ENCODE data around the gene EBF4.
"Not testable (repeated sequence)": the region's sequence is repeated elsewhere in the genome, so short reads cannot be mapped to it uniquely, and the experiment has no call there.

The EBF4 gene

DNA sequence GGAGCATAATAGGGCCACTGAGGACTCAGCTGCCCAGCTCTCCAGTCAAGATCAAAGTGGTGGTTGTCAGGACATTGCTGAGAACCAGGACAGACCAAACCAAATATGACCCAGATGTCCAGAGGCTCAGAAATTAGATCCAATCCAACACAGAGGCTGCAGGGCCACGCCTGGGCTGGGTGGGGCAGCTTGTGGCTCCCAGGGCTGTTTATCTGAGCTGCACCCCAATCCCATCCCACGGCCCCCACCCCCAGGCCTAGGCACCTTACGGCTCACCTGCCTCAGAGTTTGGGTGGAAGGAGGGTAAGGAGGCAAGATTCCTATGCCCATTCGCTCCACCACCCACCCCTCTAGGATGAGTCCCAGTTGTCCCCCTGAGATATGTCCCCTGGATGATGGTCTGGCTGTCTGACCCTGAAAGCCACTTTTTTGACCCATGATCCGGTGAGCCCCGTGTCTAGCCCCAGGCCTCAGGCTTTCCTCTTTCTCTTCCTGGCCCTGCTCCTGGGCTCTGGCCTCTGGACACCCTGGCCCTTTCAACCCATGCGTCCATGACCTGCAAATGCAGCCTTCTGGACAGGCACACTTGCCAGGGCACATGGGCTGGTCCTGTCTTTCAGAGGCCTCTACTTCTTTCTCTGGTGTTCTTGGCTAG, 67.8 kb downstream of the EBF4 start:
- DNase-seq = no peak

DNA sequence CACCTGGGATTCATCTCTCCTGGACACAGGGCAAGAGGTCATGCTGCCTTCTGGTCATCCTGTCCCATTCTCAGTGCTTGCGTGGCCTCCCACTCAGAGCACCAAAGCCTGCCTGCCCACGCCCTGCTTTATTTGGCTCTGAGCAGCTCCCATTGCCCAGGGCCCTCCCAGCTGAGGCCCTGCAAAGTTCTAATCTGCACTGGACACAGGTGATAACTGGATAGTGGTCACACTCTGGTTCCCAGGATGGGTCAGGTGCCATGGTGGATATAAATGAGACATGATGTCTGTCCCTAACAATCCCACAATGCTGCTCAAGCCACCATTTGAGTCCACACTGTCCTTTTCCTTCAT, 68.3 kb downstream of the EBF4 start:
- no peak for DNase-seq

DNA sequence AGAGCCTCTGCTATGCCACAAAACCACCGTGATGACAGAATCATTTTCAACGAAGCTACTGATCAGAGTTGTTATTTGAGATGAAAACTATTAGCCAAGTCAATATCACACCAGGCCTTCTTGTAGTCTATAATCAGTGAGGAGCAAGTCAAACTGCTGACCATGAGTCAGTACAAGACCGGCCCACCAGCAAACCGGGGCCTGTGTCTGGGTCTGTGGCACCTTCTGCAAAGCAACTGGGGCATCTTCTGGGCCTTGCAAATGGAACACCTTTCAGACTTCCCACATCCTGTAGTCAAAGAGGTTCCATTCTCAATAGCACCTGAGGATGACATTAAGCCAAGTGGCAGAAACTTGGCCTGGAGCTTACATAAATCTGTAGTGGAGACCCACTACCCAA, 69.3 kb downstream of the EBF4 start:
- no peak for DNase-seq

DNA sequence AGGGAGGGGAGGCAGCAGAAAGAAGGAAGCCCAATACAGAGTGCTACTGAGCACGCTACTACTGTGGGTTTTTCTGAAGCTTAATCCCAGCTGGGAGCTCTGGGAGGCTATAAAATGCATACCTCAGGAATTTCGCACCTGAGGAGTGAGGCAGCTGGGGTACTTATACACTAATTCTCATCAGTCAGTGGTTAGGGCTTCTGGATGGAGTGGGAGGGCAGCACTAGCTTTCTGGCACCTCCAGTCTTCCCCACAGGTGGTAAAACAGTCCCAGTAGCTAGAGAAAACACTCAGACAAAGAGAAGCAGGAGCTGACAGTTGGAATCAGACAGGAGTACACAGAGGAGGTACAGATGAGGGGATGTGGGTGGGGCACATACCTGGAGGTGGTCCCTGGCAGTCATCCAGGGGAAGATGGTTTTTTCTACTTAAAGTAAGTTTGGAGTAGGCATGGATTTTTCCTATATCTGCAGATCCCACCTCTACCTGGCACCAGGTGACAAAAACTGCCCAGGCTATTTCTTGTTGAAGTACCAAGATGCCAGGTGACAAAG, 70.1 kb downstream of the EBF4 start:
- no peak for DNase-seq

DNA sequence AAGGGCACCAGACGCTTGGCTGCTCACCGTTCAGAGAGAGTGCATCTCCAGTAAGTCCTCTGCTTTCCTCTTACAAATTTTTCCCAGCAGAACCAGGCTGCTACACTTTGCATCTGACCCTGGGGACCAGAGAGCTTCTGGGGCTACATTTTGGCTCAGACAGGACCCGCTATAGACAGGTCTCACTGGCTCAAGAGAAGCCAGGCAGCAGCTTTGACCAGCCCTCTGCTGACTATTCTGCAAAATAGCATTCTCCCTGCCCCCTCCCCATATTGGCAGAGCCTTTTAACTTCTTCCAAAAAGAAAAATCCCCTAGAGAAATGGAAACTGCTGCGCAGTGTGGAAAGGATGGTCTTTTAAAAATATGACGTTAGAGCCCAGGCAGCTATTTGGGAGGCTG, 70.6 kb downstream of the EBF4 start:
- DNase-seq = no peak

DNA sequence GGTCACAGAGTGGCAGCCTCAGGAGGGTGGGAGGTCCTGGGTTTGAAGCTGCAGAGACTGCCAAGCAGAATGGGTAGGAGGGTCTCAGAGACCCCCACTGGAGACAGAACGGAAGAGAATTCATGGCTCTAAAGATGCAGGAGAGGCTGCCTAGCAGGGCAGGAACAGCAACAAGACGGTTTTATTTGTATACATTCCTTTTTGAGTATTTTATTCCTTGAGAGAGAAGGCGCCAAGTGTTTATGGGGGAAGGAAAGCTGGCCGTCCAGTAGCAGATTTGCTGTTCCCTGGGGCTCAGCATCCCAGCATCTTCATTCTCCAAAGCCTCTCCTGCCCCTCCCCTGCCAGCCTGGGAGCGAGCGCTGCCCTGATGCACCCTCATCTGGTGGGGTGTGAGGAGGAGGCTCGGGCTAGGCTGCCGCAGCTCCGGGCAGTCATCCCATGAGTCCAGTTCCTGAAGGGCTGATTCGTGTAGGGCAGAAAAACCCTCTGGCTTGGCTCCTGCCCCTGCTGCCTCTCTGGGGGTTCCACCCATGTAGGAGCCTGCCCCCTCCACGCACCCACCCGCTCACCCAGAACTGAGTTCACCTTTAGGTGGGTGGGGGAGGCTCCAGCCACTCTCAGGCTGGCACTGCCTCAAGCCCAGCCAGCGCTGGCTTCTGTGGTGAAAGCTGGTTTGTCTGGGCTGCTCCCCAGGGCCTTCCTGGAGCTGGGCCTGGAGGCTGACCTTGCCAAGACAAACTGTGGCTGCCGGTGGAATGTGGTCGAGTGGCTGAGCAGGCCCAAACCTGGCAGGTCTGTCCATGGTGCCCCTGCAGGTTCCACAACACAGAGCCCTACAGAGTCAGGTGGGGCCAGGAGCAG, 75.4 kb downstream of the EBF4 start:
- DNase-seq = no peak

DNA sequence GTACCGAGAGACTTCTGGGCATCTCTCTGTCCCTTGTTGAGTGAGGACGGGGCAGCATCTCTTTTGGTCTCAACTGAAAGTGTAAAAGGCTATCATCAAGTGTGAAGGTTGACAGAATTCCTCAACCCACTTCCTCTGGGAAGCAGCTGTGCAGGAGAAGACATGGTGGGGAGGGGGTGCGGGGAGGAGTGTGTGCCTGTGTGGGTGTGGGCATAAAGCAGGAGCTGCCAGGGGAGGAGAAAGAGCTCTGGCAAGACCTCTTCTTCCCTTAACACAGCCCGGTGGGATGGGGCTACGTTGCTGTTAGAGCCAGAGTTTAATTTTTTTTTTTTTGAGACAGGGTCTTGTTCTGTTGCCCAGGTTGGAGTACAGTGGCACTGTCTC, 76.0 kb downstream of the EBF4 start:
- DNase-seq = no peak

DNA sequence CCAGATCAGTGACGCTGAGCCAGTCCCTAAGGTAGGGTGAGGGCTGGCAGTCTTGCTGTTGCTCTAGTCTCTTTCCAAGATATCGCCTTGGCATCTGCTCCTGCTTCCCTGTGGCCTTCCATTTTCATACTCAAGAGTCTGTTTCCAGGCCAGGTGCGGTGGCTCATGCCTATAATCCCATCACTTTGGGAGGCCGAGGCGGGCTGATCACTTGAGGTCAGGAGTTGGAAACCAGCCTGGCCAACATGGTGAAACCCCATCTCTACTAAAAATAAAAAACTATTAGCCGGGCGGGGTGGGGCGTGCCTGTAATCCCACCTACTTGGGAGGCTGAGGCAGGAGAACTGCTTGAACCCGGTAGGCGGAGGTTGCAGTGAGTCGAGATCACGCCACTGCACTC, 77.5 kb downstream of the EBF4 start:
- not testable (repeated sequence) for DNase-seq

DNA sequence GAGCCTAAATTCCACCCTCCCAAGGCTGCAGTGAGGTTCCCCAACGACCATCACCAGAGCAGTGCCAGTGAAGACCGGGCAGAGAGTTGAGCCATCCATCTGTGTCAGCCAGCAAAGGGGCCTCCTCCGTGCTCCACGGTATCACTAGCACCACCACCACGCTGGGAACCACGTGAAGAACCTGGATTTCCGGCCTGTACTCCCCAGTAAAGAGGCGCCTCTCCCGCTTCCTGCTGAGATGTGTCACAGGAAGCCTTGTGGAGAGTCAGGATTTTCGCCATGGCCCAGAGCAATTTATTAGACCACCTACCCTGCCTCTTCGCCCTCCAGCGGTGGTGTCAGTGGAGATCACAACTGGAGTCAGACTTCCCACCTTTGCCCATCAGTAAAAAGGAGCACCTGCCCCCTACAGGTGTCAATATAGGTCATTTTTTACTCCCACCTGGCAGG, 79.1 kb downstream of the EBF4 start:
- no peak for DNase-seq

DNA sequence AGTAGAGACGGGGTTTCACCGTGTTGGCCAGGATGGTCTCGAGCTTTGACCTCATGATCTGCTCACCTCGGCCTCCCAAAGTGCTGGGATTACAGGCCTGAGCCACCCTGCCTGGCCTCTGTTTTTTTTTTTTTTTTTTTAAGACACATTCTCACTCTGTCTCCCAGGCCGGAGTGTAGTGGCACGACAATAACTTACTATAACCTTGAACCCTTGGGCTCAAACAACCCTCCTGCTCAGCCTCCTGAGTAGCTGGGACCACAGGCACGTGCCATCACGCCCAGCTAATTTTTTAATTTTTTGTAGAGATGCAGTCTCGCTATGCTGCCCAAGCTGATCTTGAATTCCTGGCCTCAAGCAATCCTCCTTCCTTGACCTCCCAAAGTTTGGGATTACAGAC, 81.2 kb downstream of the EBF4 start:
- no peak for DNase-seq

DNA sequence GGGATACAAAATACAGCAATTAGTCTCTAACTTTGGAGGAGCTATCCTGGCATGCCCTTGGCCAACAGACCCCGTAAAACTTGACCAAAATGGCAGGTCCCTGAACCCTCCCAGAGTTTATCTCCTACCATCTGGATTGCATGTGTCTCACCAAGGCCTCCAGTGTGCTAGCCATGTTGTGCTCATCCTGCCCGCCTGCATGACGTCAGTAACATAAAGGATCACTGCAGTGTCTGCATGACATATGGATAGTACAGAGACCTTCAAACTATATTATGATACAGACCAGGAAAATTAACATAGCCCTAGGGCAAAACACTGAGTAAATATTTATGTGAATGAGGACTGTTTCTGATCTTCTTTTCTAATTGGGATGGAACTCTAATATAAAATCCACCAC, 82.6 kb downstream of the EBF4 start:
- no peak for DNase-seq

DNA sequence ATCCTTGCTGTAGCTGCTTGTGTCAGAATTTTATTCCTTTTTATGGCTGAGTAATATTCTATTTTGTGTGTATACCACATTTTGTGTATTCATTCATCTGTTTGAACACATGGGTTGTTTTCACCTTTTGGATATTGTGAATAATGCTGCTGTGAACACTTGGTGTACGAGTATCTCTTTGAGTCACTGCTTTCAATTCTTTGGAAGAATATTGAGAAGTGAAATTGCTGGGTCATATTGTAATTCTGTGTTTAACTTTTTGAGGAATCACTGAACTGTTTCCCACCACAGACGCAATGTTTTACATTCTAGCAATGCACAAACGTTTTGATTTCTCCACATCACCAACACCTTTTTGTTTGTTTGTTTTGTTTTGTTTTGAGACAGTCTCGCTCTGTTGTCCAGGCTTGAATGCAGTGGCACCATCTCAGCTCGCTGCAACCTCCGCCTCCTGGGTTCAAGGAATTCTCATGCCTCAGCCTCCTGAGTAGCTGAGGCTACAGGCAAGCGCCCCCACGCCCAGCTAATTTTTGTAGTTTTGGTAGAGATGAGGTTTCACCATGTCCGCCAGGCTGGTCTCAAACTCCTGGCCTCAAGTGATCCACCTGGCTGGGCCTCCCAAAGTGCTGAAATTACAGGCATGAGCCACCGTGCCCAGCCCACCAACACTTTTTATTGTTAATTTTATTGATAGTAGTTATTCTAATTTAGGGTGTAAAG, 86.2 kb downstream of the EBF4 start:
- no peak for DNase-seq

DNA sequence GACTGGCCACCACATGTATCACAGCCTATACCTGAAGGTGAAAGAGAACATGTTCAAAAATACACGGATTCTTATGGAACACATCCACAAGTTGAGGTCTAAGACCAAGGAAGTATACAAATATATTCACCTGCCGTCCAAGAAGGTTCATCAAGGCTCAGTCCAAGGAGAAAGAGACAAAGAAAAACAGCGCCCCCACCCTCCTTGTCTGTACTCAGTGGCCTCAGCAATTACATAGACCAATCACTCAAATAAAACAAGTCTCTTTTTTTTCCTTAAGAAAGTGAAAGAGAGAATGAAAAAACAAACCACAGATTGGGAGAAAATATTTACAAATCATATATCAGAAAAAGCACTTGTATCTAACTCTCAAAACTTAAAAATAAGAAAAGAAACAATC, 88.4 kb downstream of the EBF4 start:
- no peak for DNase-seq

DNA sequence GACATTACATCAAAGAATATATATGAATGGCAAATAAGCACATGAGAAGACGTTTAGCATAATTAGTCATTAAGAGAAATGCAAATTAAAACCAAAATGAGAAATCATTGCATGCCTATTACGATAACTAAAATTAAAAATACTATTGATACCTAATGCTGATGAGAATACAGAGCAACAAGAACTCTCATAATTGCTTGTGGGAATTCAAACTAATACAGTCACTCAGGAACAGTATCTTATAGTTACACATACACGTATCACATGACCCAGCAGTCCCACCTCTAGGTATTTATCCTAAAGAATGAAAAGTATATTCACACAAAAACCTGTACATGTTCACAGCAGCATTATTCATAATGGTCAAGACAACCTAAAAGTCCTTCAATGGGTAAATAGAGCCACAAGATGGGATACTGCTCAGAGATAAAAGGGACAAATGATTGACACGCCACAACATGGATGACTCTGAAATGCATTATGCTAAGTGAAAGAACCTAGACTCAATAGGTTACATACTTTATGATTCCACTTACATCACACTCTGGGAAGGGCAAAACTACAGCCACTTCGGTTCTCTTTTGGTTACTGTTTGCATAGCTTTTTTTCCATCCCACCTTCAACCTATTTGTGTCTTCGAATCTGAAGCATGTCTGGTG, 91.5 kb downstream of the EBF4 start:
- no peak for DNase-seq

DNA sequence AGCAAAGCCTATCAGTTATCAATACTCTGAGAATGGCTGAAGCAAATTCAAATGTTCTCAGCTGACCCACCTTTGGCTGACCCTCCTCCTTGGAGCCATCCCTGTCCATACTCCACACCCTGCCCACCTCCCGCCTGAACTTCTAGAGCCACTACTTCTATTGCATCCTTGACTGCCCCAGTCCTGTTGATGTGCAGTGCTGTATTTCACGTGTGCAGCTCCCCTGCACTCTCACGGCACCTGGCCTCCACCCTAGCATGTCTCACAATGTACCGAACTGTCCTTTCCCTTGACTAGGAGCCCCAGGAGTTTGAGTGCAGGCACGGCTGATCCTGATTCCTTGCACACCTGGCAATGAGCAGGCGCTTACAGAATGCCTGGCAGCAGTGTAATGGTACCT, 100.9 kb downstream of the EBF4 start:
- DNase-seq = no peak

DNA sequence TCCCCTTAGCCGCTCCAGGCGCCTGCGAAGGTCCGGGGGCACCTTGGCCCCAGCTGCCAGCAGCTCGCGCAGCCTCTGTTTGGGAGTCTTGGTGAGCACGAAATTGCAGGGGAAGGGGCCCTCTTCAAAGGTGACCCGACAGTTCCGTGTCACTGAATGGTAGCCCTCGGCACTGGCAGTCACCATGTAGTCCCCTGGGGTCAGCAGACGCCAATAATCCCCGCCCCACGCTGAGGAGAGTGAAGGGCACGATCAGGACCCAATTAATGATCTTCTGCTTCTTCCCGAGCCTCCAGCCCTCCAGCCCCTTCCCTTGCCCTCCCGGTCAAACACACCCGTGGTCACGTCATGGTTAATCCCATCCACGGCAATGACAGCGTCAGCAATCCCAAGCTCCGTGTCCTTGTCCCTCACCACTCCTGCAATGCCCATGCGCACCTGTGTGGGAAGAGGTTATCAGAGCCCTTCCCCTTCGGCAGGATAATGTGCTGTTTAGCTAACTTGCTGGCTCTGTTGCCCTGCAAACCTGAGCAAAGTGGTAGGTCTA, 101.7 kb downstream of the EBF4 start:
- no peak for DNase-seq

DNA sequence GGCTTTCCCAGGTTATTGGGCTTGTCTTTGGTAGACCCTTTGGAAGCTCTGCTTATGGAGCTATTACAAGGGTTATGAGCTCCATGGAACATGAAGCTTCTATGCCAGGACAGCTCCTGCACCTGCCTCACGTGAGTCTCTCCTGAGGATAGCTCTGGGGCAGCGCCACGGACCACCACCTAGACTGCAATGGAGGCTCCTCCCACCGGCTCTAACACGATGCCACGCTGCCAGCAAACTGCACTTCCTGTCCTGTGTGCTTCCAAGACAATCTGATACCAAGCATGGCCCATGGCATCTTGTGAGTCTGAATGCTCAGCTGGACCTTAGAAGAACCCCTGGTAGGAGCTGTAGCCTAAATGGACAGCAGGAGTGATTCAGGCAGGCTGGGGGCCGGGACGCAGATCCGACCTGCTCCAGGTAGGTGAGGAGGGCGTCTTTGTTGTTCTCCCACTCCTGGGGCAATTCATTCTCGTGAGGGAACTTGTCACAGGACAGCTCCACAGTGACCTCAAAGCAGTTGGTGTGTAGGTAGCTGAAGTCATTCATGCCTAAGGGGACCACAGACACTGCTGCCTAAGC, 102.4 kb downstream of the EBF4 start:
- DNase-seq = no peak

DNA sequence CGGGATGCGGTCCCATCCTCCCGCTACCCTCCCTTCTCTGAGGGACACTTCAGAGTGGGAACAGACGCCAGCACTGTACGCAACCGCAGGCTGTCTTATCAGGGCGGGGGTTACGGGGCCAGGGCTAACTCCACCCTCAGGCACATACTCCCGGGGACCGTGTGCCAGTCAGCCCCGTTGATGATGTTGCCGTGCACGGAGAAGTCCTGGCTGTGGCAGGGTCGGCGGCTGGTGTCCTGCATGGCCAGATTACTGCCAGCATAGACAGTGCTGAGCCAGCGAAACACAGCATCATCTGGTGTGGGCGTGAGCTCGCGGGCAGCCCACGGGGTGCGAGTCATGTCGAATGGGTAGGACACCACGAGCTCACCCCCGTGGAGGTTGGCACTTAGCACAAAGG, 102.9 kb downstream of the EBF4 start:
- no peak for DNase-seq

DNA sequence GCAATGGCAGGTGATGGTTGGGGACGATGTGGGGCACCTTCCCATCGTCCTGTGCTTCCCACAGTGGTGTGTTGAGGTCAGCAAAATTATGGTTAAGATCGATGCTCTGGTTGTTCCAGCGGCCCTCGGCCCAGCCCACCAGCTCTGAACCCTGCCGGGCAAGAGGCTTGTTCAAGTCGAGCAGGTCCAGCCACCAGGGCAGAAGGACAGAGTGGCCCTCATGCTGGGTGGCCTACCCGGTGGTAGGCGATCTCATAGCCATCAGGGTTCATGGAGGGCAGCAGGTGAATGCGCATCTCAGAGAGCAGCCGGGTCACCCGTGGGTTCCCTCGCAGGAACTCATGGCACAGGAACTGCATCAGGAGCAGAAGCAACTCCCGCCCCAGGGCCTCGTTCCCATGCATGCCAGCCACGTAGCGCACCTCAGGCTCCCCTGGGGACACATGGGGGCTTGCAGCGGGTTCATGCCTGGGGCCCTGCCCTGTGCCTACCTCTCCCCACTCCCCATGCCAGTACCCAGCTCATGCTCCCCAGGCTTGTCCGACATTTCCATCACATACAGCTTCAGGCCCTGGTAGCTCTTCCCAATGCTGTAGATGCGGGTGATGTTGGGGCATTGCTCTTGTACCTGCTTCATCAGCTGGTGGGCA, 103.6 kb downstream of the EBF4 start:
- no peak for DNase-seq

DNA sequence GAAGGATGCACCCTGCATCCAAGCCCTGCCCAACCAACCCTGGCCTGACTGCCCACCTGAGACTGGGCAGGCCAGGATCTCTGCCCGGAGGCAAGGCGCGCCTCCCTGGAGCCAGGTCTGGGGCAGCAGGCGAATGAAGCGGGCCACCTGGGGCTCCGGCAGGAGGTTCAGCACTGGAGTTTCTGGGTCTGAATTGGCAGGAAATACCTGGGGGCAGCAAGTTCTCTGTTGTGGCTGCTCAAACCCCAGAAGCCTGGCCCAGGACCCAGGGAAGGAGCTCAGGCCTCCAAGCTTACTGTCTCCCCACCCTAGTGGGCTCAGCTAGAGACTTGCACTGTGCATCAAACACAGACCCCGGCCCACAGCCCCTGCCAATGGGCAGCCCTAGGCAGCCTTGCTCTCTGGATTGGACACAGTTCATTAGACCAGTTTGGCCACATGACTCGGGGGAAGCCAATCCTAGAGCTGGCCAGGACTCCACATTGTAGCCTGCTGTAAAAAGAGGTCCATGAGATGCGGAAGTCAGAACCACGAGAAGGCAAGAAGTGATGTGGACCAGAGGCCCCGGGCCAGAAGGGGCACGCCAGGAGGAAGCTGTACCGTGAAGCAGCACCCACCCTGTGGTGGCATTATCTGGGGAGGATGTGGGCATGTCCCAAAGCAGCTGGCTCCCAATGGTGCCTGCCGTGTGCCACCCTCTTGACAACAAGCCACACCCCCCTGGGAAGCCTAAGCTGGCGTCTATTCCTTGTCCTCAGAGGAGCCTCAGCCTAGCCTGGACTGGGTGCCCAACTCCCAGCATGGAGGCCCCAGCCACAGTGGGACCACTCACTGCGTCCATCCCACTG, 104.8 kb downstream of the EBF4 start:
- DNase-seq = no peak
